Peyer's patch (tissue), 4 donors: ENCODE results near the gene ZDHHC11.

Experiments
- POLR2A ChIP-seq, 2 donors: fragments of 450-650 bp; IDR thresholded peaks; one replicate each; pipeline ENCODE4 v1.5.1; 2017; ENCODE audit warnings: antibody characterized with exemption in 2 of 2, mild to moderate bottlenecking in 2 of 2, moderate library complexity in 2 of 2
- TF ChIP-seq, protein P1 (sequence below), 6 experiments: fragments of 450-650 bp in 4 of 6; fragments of 200-600 bp in 2 of 6; sonication (generic) in 1 of 6; IDR thresholded peaks; one replicate each; pipeline ENCODE4 v1.5.1; 2017 to 2019; ENCODE audit warnings: antibody characterized with exemption in 6 of 6, mild to moderate bottlenecking in 3 of 6, moderate library complexity in 1 of 6

DNA sequence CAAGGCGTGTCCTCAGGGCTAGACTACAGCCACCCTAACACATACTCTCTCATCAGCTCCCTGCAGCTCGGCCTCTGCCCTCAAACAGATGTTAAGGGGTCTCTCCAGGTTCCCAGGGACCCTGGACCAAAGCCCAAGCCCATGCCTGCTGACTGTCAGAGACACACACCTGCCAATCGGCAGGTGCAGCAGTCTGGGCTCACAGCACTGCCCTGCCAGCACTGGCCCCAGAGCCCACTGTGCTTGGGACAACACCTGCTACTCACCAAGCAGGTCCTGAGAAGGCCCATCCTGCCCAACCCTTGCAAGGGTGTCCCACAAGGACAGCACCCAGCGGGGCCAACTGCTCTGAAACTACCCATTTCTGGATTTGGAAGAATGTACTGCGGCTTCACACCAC, 20.2 kb upstream of the ZDHHC11 start:
- TF ChIP-seq, protein P1, sequence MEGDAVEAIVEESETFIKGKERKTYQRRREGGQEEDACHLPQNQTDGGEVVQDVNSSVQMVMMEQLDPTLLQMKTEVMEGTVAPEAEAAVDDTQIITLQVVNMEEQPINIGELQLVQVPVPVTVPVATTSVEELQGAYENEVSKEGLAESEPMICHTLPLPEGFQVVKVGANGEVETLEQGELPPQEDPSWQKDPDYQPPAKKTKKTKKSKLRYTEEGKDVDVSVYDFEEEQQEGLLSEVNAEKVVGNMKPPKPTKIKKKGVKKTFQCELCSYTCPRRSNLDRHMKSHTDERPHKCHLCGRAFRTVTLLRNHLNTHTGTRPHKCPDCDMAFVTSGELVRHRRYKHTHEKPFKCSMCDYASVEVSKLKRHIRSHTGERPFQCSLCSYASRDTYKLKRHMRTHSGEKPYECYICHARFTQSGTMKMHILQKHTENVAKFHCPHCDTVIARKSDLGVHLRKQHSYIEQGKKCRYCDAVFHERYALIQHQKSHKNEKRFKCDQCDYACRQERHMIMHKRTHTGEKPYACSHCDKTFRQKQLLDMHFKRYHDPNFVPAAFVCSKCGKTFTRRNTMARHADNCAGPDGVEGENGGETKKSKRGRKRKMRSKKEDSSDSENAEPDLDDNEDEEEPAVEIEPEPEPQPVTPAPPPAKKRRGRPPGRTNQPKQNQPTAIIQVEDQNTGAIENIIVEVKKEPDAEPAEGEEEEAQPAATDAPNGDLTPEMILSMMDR (IDR thresholded peaks at IDR 0.05): no peak
- no peak for TF ChIP-seq POLR2A (IDR thresholded peaks at IDR 0.05)
